VCaP (cell line): ENCODE data around the gene POLR2B.

Source experiments
- H3K27ac ChIP-seq: fragments of 450-650 bp; 2 replicates; pipeline ENCODE4 v1.5.1; 2017
- CTCF ChIP-seq: fragments of 450-650 bp; conservative IDR thresholded peaks from 2 replicates; pipeline ENCODE4 v1.5.1; 2017; ENCODE audit warnings: mild to moderate bottlenecking, moderate library complexity

POLR2B gene

GRCh38 chr4:57023104-57023503 lies 44.4 kb downstream of the POLR2B start:
- no peak for TF ChIP-seq CTCF
- H3K27ac ChIP-seq, result no peak overlapping the region

- TF ChIP-seq CTCF, result no peak
- no peak overlapping the region for H3K27ac ChIP-seq
Measured at GRCh38 chr4:57034520-57034919, 55.8 kb downstream of the POLR2B start.

- H3K27ac ChIP-seq, result peak overlapping the region; percentile 44; the same call in 1 of the 2 replicates
- TF ChIP-seq CTCF, result peak; percentile 96
Measured at GRCh38 chr4:57037982-57038604, 59.4 kb downstream of the POLR2B start.

GRCh38 chr4:57039345-57039744 lies 60.6 kb downstream of the POLR2B start:
- no peak for TF ChIP-seq CTCF
- H3K27ac ChIP-seq, result no peak overlapping the region

- no peak for TF ChIP-seq CTCF
Measured at GRCh38 chr4:57040510-57040909, 61.8 kb downstream of the POLR2B start.

GRCh38 chr4:57041020-57041419 lies 62.3 kb downstream of the POLR2B start:
- no peak for TF ChIP-seq CTCF
- H3K27ac ChIP-seq, result no peak overlapping the region

More at GRCh38 chr4:57040510-57040909, 61.8 kb downstream of the POLR2B start:
- H3K27ac ChIP-seq, result no peak overlapping the region

- TF ChIP-seq CTCF, result no peak
- no peak overlapping the region for H3K27ac ChIP-seq
Measured at GRCh38 chr4:57042711-57043169, 64.0 kb downstream of the POLR2B start.
